Panc1 (cell line): Measurements from ENCODE around the gene CD2BP2. TPM values are rescaled to one million over a fixed set of nuclear protein-coding genes. Genes with fewer than 3 reads are reported as not detected.

ENCODE experiments used
- ATAC-seq: fragments of 200-7000 bp; cut with Tn5 transposase; 2 replicates; pipeline ENCODE4 v1.9.1; 2020; ENCODE audit warnings: mild to moderate bottlenecking, moderate library complexity
- BruUV-seq: library from RNA; stranded (reverse); fragments of 400-500 nt; replicated peaks from 2 replicates; lab custom pipeline; 2021; lab: Mats Ljungman, UMichigan
- CTCF ChIA-PET: fragments of 300-600 bp; sonication (Branson Sonifier 250); formaldehyde crosslinking; loops from one replicate; lab custom pipeline; 2022; ENCODE audit warnings: antibody characterized with exemption; lab: Charles Lee
- POLR2A ChIA-PET: fragments of 300-600 bp; sonication (Branson Sonifier 250); formaldehyde crosslinking; loops from one replicate; lab custom pipeline; 2022; ENCODE audit warnings: antibody characterized with exemption; lab: Charles Lee
- DNase-seq: peaks from one replicate; pipeline ENCODE4 v3.0.0-alpha.2; 2010; ENCODE audit warnings: low read depth, low spot score
- H3K27ac ChIP-seq: 2 replicates; pipeline ENCODE4 v1.5.1; 2011; ENCODE audit warnings: mild to moderate bottlenecking, low read length, inconsistent platforms
- H3K27me3 ChIP-seq: fragments of 200-500 bp; sonication (Bioruptor generic); 2 replicates; pipeline ENCODE4 v1.6.0; 2014; ENCODE audit warnings: low read length, inconsistent platforms; ENCODE audit not compliant: control insufficient read depth, insufficient read depth
- H3K36me3 ChIP-seq: fragments of 200-500 bp; sonication (Bioruptor generic); 2 replicates; pipeline ENCODE4 v1.5.1; 2014; ENCODE audit warnings: inconsistent platforms, mild to moderate bottlenecking, low read length, moderate library complexity; ENCODE audit not compliant: control insufficient read depth, insufficient read depth
- H3K4me1 ChIP-seq: 2 replicates; pipeline ENCODE4 v1.5.1; 2011; ENCODE audit warnings: inconsistent platforms, mild to moderate bottlenecking, low read length, moderate library complexity; ENCODE audit not compliant: control insufficient read depth, insufficient read depth
- H3K4me3 ChIP-seq, 2 experiments: 2 replicates each; pipeline ENCODE4 v1.5.1; 2011 to 2012; ENCODE audit warnings: low read depth in 2 of 2, low read length in 2 of 2, mild to moderate bottlenecking in 2 of 2, inconsistent platforms in 1 of 2, moderate library complexity in 1 of 2
- H3K9me3 ChIP-seq: fragments of 200-500 bp; sonication (Bioruptor generic); 2 replicates; pipeline ENCODE4 v1.5.1; 2014; ENCODE audit warnings: low read depth, mild to moderate bottlenecking, inconsistent platforms, low read length, moderate library complexity; ENCODE audit not compliant: control insufficient read depth, insufficient read depth
- POLR2AphosphoS5 ChIP-seq: IDR thresholded peaks from 2 replicates; pipeline ENCODE4 v1.6.1; 2012; ENCODE audit warnings: mild to moderate bottlenecking, low read depth, low read length, moderate library complexity
- REST ChIP-seq, 2 experiments: IDR thresholded peaks; 2 replicates each; pipeline ENCODE4 v1.6.1; 2011 to 2012; ENCODE audit warnings: low read depth in 2 of 2, control low read depth in 1 of 2, low read length in 1 of 2, mild to moderate bottlenecking in 1 of 2, moderate library complexity in 1 of 2; ENCODE audit not compliant: insufficient read depth in 1 of 2
- SIN3A ChIP-seq: IDR thresholded peaks from 2 replicates; pipeline ENCODE4 v1.6.1; 2012; ENCODE audit warnings: low read depth, mild to moderate bottlenecking, low read length, moderate library complexity, borderline replicate concordance; ENCODE audit not compliant: insufficient read depth
- TCF7L2 ChIP-seq: IDR thresholded peaks from 2 replicates; pipeline ENCODE4 v1.6.1; 2011; ENCODE audit warnings: mild to moderate bottlenecking, low read depth, low read length, inconsistent platforms
- in situ Hi-C: cut with HindIII; loops from 2 replicates; pipeline ENCODE4 v1.10.0; 2016; ENCODE audit warnings: low sequenced_read_pairs, low pct_unique_long_range_greater_than_20kb
- intact Hi-C: fragments of 100-400 bp; cut with micrococcal nuclease; formaldehyde crosslinking; loops from one replicate; pipeline ENCODE4 v1.10.0; 2022; ENCODE audit not compliant: unreplicated experiment
- total RNA-seq: library from RNA; stranded (reverse); gene quantifications from one replicate; pipeline ENCODE4 v1.2.1, GENCODE V29; 2021; ENCODE audit not compliant: unreplicated experiment
- TF ChIP-seq, protein P1 (sequence below): fragments of 450-650 bp; IDR thresholded peaks from 2 replicates; pipeline ENCODE4 v1.5.1; 2017; ENCODE audit warnings: mild to moderate bottlenecking

The CD2BP2 gene
- total RNA-seq, 1 experiment from 2014 or later = 90.7 TPM

GRCh38 chr16:30349675-30350074 is 5.4 kb downstream of the CD2BP2 start:
- Histone ChIP-seq H3K9me3 (no peaks in the 10 kb centered on the region), H3K27ac (no peak overlapping the region), H3K27me3 (no peaks in the 10 kb centered on the region), H3K4me1 (peaks cover 28% of the 10 kb centered on the region), H3K4me3 (no peak overlapping the region), H3K36me3 (peaks cover 5% of the 10 kb centered on the region)
- DNase-seq (no peak), ATAC-seq (no peak)
- intact Hi-C loops = no loop called here
- ChIA-PET CTCF (no interaction called here), POLR2A (interaction anchor here (0.6 kb wide), 2 partner anchors 15 to 68 kb away, joined by 3 to 9 read pairs; no protein-coding TSS in a partner anchor)
- no TSS peak for BruUV-seq
- TF ChIP-seq, protein P1, sequence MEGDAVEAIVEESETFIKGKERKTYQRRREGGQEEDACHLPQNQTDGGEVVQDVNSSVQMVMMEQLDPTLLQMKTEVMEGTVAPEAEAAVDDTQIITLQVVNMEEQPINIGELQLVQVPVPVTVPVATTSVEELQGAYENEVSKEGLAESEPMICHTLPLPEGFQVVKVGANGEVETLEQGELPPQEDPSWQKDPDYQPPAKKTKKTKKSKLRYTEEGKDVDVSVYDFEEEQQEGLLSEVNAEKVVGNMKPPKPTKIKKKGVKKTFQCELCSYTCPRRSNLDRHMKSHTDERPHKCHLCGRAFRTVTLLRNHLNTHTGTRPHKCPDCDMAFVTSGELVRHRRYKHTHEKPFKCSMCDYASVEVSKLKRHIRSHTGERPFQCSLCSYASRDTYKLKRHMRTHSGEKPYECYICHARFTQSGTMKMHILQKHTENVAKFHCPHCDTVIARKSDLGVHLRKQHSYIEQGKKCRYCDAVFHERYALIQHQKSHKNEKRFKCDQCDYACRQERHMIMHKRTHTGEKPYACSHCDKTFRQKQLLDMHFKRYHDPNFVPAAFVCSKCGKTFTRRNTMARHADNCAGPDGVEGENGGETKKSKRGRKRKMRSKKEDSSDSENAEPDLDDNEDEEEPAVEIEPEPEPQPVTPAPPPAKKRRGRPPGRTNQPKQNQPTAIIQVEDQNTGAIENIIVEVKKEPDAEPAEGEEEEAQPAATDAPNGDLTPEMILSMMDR = no peak
- TF ChIP-seq TCF7L2 (no peak), SIN3A (no peak), POLR2AphosphoS5 (no peak), REST (IDR thresholded peaks at IDR 0.05; ENCODE audit: insufficient read depth in 1 of 2, low read depth in 2 of 2, low read length in 1 of 2) (no peak)
- in situ Hi-C loops = no loop called here

DNA sequence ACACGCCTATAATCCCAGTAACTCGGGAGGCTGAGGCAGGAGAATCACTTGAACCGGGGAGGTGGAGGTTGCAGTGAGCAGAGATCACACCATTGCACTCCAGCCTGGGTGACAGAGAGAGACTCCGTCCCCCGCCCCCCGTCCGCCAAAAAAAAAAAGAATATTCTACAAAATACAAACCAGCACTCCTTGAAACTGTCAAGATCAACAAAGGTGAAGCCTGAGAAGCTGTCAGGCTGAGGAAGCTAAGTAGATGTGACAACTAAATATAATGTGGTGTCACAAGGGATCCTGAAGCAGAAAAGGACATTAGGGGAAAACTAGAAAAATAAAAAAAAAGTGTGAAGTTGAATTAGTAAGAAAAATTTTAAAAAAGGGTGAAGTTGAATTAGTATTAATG is 6.2 kb downstream of the CD2BP2 start:
- H3K36me3 ChIP-seq = peaks cover 5% of the 10 kb centered on the region; the same call in 1 of the 2 replicates
- in situ Hi-C loops = no loop called here
- no peak overlapping the region for H3K4me3 ChIP-seq
- no peaks in the 10 kb centered on the region for H3K27me3 ChIP-seq
- no peak for DNase-seq
- intact Hi-C loops = no loop called here
- H3K4me1 ChIP-seq = peaks cover 24% of the 10 kb centered on the region
- POLR2A ChIA-PET = interaction anchor here (0.6 to 0.9 kb wide), 2 partner anchors 20 to 69 kb away, joined by 3 to 5 read pairs; no protein-coding TSS in a partner anchor
- ATAC-seq = no peak
- no TSS peak for BruUV-seq
- TF ChIP-seq REST (IDR thresholded peaks at IDR 0.05; ENCODE audit: insufficient read depth in 1 of 2, low read depth in 2 of 2, low read length in 1 of 2) (no peak), POLR2AphosphoS5 (no peak), SIN3A (no peak), TCF7L2 (no peak)
- TF ChIP-seq, protein P1 = no peak
- H3K27ac ChIP-seq = no peak overlapping the region
- no peaks in the 10 kb centered on the region for H3K9me3 ChIP-seq
- CTCF ChIA-PET = interaction anchor here (0.6 kb wide), 1 partner anchor 51 kb away, joined by 4 read pairs; no protein-coding TSS in a partner anchor
